Kidney (tissue), 14 donors: ENCODE measurements around the gene MYO7B. TPM values are rescaled to one million over a fixed set of nuclear protein-coding genes. Genes with fewer than 3 reads are reported as not detected.
"Not testable (repeated sequence)": the region's sequence is repeated elsewhere in the genome, so short reads cannot be mapped to it uniquely, and the experiment has no call there.

Source experiments
- DNase-seq, 5 donors: peaks; one replicate each; pipeline ENCODE4 v3.0.0-alpha.2; 2013 to 2020
- FAIRE-seq: peaks from 2 replicates; lab custom pipeline; 2012; peaks lifted over from hg19 to GRCh38; lab: Jason Lieb, UNC
- H3K27ac ChIP-seq, 2 donors: one replicate each; pipeline ENCODE4 v1.7.0; 2013; ENCODE audit warnings: low read depth in 2 of 2, low read length in 2 of 2, inconsistent platforms in 1 of 2
- H3K27me3 ChIP-seq: one replicate; pipeline ENCODE4 v1.7.1; 2013; ENCODE audit warnings: low read length, inconsistent platforms; ENCODE audit not compliant: control insufficient read depth, insufficient read depth
- H3K36me3 ChIP-seq, 3 donors: one replicate each; pipeline versions ENCODE4 v1.7.0 to v1.7.1; 2013; ENCODE audit warnings: low read length in 3 of 3, control low read depth in 1 of 3, inconsistent platforms in 1 of 3; ENCODE audit not compliant: insufficient read depth in 3 of 3, control insufficient read depth in 2 of 3
- H3K4me1 ChIP-seq, 3 donors: one replicate each; pipeline versions ENCODE4 v1.7.0 to v1.7.1; 2013; ENCODE audit warnings: low read length in 3 of 3, inconsistent platforms in 1 of 3, low read depth in 1 of 3; ENCODE audit not compliant: control insufficient read depth in 2 of 3, insufficient read depth in 2 of 3
- H3K4me3 ChIP-seq, 3 donors: one replicate each; pipeline versions ENCODE4 v1.7.0 to v1.8.1; 2013; ENCODE audit warnings: low read length in 3 of 3, control low read depth in 1 of 3, inconsistent platforms in 1 of 3
- H3K9ac ChIP-seq, 3 donors: one replicate each; pipeline versions ENCODE4 v1.7.0 to v1.7.1; 2013; ENCODE audit warnings: low read length in 3 of 3, control low read depth in 1 of 3, inconsistent platforms in 1 of 3
- H3K9me3 ChIP-seq, 3 donors: one replicate each; pipeline versions ENCODE4 v1.7.0 to v1.7.1; 2013; ENCODE audit warnings: low read length in 3 of 3, control low read depth in 1 of 3, inconsistent platforms in 1 of 3; ENCODE audit not compliant: control insufficient read depth in 2 of 3, insufficient read depth in 1 of 3
- CTCF ChIP-seq: IDR thresholded peaks from 3 replicates; pipeline ENCODE4 v1.5.1; 2012; ENCODE audit warnings: mild to moderate bottlenecking, moderate library complexity, borderline replicate concordance; ENCODE audit not compliant: insufficient read depth; ENCODE audit errors: extremely low read depth
- intact Hi-C: fragments of 100-400 bp; cut with DNase I; formaldehyde crosslinking; loops from one replicate; pipeline ENCODE4 v1.11.1; 2022
- polyA plus RNA-seq: library from polyadenylated mRNA; stranded (reverse); fragments of 350-450 nt; fragmentation: Illumina TruSeq; extraction: RNeasy Lipid Tissue Mini Kit (QIAGEN cat#74804); gene quantifications from one replicate; pipeline ENCODE4 v1.2.3, GENCODE V29; 2014; ENCODE audit warnings: low read depth, low replicate concordance; ENCODE audit not compliant: insufficient read depth
- total RNA-seq: library from RNA; stranded (reverse); fragmentation: NEBNext Ultra II Directional; extraction: Animal tissue kit (Norgen Biotek cat#: 25700); gene quantifications from one replicate; pipeline ENCODE4 v1.2.1, GENCODE V29; 2021
- donor health status: control.
- donor health status: control.
- donor health status: control.
- donor health status: control.
- donor health status: control.
- donor health status: DM: yes; HTN: yes; CAD: no.
- donor health status: Normal renal cell carcinoma (clear cell type).

MYO7B gene
- total and polyA plus RNA-seq, 2 donors from 2014 or later = 11.0 to 22.2 TPM

- DNase-seq = peak in 1 of 5 donors; percentile 46
- intact Hi-C loops = no loop called here
- Histone ChIP-seq H3K27ac (no peak overlapping the region), H3K9me3 (no peaks in the 10 kb centered on the region), H3K9ac (no peak overlapping the region), H3K4me3 (no peak overlapping the region), H3K27me3 (no peaks in the 10 kb centered on the region), H3K4me1 (no peaks in the 10 kb centered on the region), H3K36me3 (peaks cover 0 to 6% (median 0%) of the 10 kb centered on the region in 3 donors)
- no peak for TF ChIP-seq CTCF
- FAIRE-seq = no peak
Observed at GRCh38 chr2:127569666-127570065, 34.2 kb downstream of the MYO7B start.

GRCh38 chr2:127570282-127571250 lies 35.1 kb downstream of the MYO7B start:
- Histone ChIP-seq H3K4me1 (no peaks in the 10 kb centered on the region), H3K36me3 (peaks cover 0 to 7% (median 0%) of the 10 kb centered on the region in 3 donors), H3K4me3 (no peak overlapping the region), H3K9me3 (no peaks in the 10 kb centered on the region), H3K9ac (no peak overlapping the region), H3K27me3 (no peaks in the 10 kb centered on the region), H3K27ac (no peak overlapping the region)
- peak in 1 of 5 donors; percentile 80 for DNase-seq
- intact Hi-C loops = no loop called here
- TF ChIP-seq CTCF = no peak
- FAIRE-seq = no peak

GRCh38 chr2:127572352-127572751 lies 36.9 kb downstream of the MYO7B start:
- H3K36me3 ChIP-seq, H3K4me3 ChIP-seq, H3K9me3 ChIP-seq, intact Hi-C loops, H3K9ac ChIP-seq, H3K4me1 ChIP-seq, H3K27me3 ChIP-seq, H3K27ac ChIP-seq, DNase-seq, FAIRE-seq: not testable (repeated sequence)

- Histone ChIP-seq H3K36me3 (peaks cover 0 to 6% (median 0%) of the 10 kb centered on the region in 3 donors), H3K4me1 (no peaks in the 10 kb centered on the region), H3K9ac (no peak overlapping the region), H3K27me3 (no peaks in the 10 kb centered on the region), H3K27ac (no peak overlapping the region), H3K9me3 (no peaks in the 10 kb centered on the region), H3K4me3 (no peak overlapping the region)
- no peak for FAIRE-seq
- peak in 2 of 5 donors; percentile 13 to 24 for DNase-seq
- intact Hi-C loops = no loop called here
- TF ChIP-seq CTCF = no peak
Observed at GRCh38 chr2:127572841-127573240, 37.4 kb downstream of the MYO7B start.
